Mucosa of rectum (tissue), 2 donors: ENCODE results near the gene DDO.

ENCODE experiments used
- H3K27ac ChIP-seq, 2 donors: one replicate each; pipeline ENCODE4 v1.7.0; 2013; ENCODE audit warnings: inconsistent platforms in 2 of 2, low read depth in 2 of 2, low read length in 2 of 2
- H3K27me3 ChIP-seq, 2 donors: one replicate each; pipeline ENCODE4 v1.7.0; 2013; ENCODE audit warnings: low read length in 2 of 2; ENCODE audit not compliant: control insufficient read depth in 2 of 2, insufficient read depth in 2 of 2
- H3K36me3 ChIP-seq, 2 donors: one replicate each; pipeline ENCODE4 v1.7.0; 2013; ENCODE audit warnings: low read length in 2 of 2; ENCODE audit not compliant: control insufficient read depth in 2 of 2, insufficient read depth in 2 of 2
- H3K4me1 ChIP-seq, 2 donors: one replicate each; pipeline ENCODE4 v1.7.0; 2013; ENCODE audit warnings: low read length in 2 of 2, mild to moderate bottlenecking in 1 of 2; ENCODE audit not compliant: control insufficient read depth in 2 of 2, insufficient read depth in 2 of 2
- H3K4me3 ChIP-seq, 2 donors: one replicate each; pipeline ENCODE4 v1.7.0; 2013; ENCODE audit warnings: low read length in 2 of 2
- H3K9ac ChIP-seq, 2 donors: one replicate each; pipeline ENCODE4 v1.7.0; 2013; ENCODE audit warnings: low read length in 2 of 2, low read depth in 1 of 2, mild to moderate bottlenecking in 1 of 2
- H3K9me3 ChIP-seq, 2 donors: one replicate each; pipeline ENCODE4 v1.7.0; 2013; ENCODE audit warnings: low read length in 2 of 2; ENCODE audit not compliant: control insufficient read depth in 2 of 2
- donor health status: healthy.
- donor health status: Normal muscosa, but diverticular disease.

The DDO gene

DNA sequence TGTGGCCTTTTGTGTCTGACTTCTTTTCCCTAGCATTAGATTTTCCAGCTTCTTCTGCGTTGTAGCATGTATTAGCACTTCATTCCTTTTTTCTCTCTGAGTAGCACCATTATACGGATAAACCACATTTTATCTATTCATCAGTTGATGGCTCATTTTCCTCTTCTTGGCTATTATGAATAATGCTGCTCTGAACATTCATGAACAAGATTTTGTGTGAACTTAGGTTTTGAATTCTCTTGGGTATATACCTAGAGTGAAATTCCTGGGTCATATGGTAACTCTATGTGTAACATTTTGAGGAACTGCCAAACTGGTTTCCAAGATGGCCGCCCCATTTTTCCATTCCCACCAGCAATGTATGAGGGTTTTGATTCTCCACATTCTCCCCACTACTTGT is 32.4 kb upstream of the DDO start:
- Histone ChIP-seq H3K9me3 (no peaks in the 10 kb centered on the region), H3K9ac (no peak overlapping the region), H3K4me1 (no peaks in the 10 kb centered on the region), H3K4me3 (no peak overlapping the region), H3K27me3 (no peaks in the 10 kb centered on the region), H3K36me3 (no peaks in the 10 kb centered on the region), H3K27ac (no peak overlapping the region)

DNA sequence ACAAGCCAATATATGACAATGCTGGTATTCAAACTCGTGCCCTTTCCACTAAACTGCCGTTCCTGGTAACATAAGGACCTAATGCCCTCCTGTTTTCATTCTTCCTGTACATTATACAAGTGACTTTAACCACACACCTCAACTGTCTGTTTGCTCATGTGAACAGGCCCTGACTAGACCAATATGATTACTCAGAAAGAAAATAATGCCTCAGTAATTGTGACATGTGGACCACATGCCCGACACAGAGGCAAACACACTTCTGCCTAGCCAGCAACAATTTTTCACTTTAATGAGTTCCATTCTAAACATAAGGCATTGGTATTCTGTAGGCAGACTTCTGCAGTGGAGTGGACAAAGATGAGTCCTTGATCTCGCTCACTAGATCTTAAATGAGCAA is 31.0 kb upstream of the DDO start:
- Histone ChIP-seq H3K9me3 (no peaks in the 10 kb centered on the region), H3K27ac (no peak overlapping the region), H3K27me3 (no peaks in the 10 kb centered on the region), H3K36me3 (no peaks in the 10 kb centered on the region), H3K4me1 (no peaks in the 10 kb centered on the region), H3K4me3 (no peak overlapping the region), H3K9ac (no peak overlapping the region)

- Histone ChIP-seq H3K4me3 (no peak overlapping the region), H3K4me1 (no peaks in the 10 kb centered on the region), H3K27me3 (no peaks in the 10 kb centered on the region), H3K9ac (no peak overlapping the region), H3K27ac (no peak overlapping the region), H3K9me3 (no peaks in the 10 kb centered on the region), H3K36me3 (no peaks in the 10 kb centered on the region)
These were observed 24.7 kb upstream of the DDO start for GRCh38 chr6:110440026-110440425.

DNA sequence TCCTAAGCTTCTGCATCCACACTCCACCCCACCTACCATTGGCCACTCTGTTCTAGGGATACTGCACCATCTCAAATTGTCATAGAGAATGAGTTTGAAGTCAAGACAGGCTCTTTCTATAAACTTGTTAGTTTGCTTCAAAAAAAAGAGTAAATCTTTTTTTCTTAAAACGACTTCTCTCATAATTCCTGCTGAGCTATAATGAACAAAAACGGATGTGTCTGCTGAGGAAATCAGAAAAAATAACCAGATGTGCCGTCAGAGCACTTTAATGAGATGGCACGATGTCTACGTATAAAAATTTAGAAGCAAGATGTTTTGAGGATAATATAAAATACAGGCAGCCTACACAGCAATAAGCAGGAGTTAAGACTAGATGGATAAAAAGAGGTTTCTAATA is 24.0 kb upstream of the DDO start:
- Histone ChIP-seq H3K36me3 (no peaks in the 10 kb centered on the region), H3K4me3 (no peak overlapping the region), H3K27me3 (no peaks in the 10 kb centered on the region), H3K4me1 (no peaks in the 10 kb centered on the region), H3K9ac (no peak overlapping the region), H3K27ac (no peak overlapping the region), H3K9me3 (no peaks in the 10 kb centered on the region)

- no peak overlapping the region for H3K4me3 ChIP-seq
These were observed 19.7 kb upstream of the DDO start for GRCh38 chr6:110434961-110435602.

DNA sequence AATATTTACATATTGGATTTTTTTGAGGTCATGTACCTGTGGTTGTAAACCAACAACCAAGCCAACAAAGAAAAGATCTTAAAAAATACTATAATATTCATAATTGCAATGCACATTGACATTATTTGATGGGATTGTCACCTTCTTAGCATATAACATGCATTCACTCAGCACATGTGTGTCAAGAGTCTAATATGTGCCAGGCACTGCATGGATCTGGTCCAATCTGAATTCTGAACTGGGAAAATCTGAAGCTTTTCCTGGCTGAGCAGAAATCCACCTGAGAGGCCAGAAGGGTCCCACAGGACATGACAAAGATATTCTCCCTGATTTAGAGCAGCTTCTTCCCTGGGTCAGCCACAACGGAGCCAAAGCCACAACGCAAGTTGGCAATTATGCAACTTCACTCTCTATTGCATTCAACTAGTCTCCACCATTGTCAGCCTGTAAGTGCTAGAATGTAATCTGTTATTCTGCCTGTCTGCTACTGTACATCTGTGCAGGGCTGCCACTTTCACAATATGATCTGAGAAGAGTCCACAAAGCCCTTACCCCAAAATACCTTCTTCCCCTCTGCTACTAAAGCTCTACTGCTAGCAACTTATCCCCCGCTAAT is 17.0 kb upstream of the DDO start:
- H3K9me3 ChIP-seq: no peaks in the 10 kb centered on the region
- no peaks in the 10 kb centered on the region for H3K27me3 ChIP-seq
- no peak overlapping the region for H3K4me3 ChIP-seq
- H3K27ac ChIP-seq: no peak overlapping the region
- no peak overlapping the region for H3K9ac ChIP-seq
- no peaks in the 10 kb centered on the region for H3K36me3 ChIP-seq
- no peaks in the 10 kb centered on the region for H3K4me1 ChIP-seq

More at GRCh38 chr6:110434961-110435602, 19.7 kb upstream of the DDO start:
- H3K9me3 ChIP-seq: no peaks in the 10 kb centered on the region
- H3K27me3 ChIP-seq: no peaks in the 10 kb centered on the region
- no peak overlapping the region for H3K27ac ChIP-seq
- H3K9ac ChIP-seq: no peak overlapping the region
- no peaks in the 10 kb centered on the region for H3K36me3 ChIP-seq
- no peaks in the 10 kb centered on the region for H3K4me1 ChIP-seq

DNA sequence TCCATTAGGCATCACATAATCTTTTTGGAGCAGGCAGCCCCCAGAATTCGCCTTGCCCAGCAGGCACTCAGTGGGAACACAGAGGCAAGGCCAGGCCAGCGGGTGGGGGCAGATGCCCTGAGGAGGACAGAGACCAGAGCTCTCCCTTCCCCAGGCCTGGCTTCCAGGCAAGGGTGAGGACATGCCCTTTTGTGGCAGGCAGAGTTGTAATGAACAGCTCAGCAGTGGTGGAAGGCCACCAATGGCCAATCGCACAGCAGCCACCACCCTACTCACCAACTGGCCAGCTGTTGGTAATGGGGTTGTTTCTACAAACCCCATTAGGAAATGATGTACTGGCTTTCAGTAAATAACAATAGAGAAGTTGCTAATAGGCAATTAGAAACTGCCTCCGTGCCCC is 15.4 kb upstream of the DDO start:
- no peaks in the 10 kb centered on the region for H3K36me3 ChIP-seq
- H3K4me3 ChIP-seq: no peak overlapping the region
- H3K9ac ChIP-seq: no peak overlapping the region
- no peak overlapping the region for H3K27ac ChIP-seq
- H3K4me1 ChIP-seq: no peaks in the 10 kb centered on the region
- H3K27me3 ChIP-seq: no peaks in the 10 kb centered on the region
- no peaks in the 10 kb centered on the region for H3K9me3 ChIP-seq

GRCh38 chr6:110430236-110430635 is 14.9 kb upstream of the DDO start:
- Histone ChIP-seq H3K4me3 (no peak overlapping the region), H3K9me3 (no peaks in the 10 kb centered on the region), H3K4me1 (no peaks in the 10 kb centered on the region), H3K9ac (no peak overlapping the region), H3K36me3 (no peaks in the 10 kb centered on the region), H3K27me3 (no peaks in the 10 kb centered on the region), H3K27ac (no peak overlapping the region)

GRCh38 chr6:110428153-110428552 is 12.8 kb upstream of the DDO start:
- Histone ChIP-seq H3K27me3 (no peaks in the 10 kb centered on the region), H3K27ac (no peak overlapping the region), H3K4me3 (no peak overlapping the region), H3K9me3 (no peaks in the 10 kb centered on the region), H3K4me1 (no peaks in the 10 kb centered on the region), H3K9ac (no peak overlapping the region), H3K36me3 (no peaks in the 10 kb centered on the region)

DNA sequence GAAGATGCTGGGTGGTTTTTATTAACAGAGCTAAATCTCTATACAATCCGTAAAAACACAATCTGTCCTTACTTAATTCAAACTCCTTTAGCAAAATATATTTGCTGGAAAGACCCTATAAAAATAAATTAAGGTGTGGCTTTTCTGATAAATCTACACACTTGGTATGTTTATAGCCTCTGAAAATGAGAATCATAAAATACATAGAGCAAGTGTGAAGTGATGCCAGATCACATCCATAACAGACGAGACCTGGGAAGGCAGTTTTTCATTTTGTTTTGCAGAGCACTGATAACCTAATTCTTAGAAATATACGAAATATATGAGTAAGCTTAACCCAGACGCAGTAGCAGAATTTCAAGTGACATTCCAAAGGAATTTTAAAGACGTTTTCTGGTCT is 10.4 kb upstream of the DDO start:
- no peak overlapping the region for H3K27ac ChIP-seq
- H3K4me1 ChIP-seq: no peaks in the 10 kb centered on the region
- H3K9me3 ChIP-seq: no peaks in the 10 kb centered on the region
- H3K9ac ChIP-seq: no peak overlapping the region
- no peak overlapping the region for H3K4me3 ChIP-seq
- no peaks in the 10 kb centered on the region for H3K27me3 ChIP-seq
- H3K36me3 ChIP-seq: no peaks in the 10 kb centered on the region
